H1 (cell line): ENCODE data around the gene CDX2. TPM values are rescaled to one million over a fixed set of nuclear protein-coding genes. Genes with fewer than 3 reads are reported as not detected.

ENCODE experiments used
- CTCF ChIA-PET: fragments of 300-600 bp; sonication (Branson Sonifier 250); formaldehyde crosslinking; loops from one replicate; lab custom pipeline; 2021; ENCODE audit not compliant: partially characterized antibody; lab: Charles Lee
- POLR2A ChIA-PET: fragments of 300-600 bp; sonication (Branson Sonifier 250); formaldehyde crosslinking; loops from one replicate; lab custom pipeline; 2021; ENCODE audit warnings: inconsistent platforms; ENCODE audit not compliant: partially characterized antibody; lab: Charles Lee
- DNase-seq, 2 experiments: peaks; one replicate each; pipeline versions ENCODE4 v3.0.0 to v3.0.0-alpha.2; 2010 to 2022; ENCODE audit warnings: low spot score in 2 of 2, low read depth in 1 of 2, mixed read lengths in 1 of 2
- FAIRE-seq: peaks from 2 replicates; lab custom pipeline; 2011; peaks lifted over from hg19 to GRCh38; lab: Jason Lieb, UNC
- H2AFZ ChIP-seq: 2 replicates; pipeline ENCODE4 v1.8.1; 2012; ENCODE audit warnings: low read length, inconsistent platforms
- H2AK5ac ChIP-seq: 2 replicates; pipeline ENCODE4 v1.6.1; 2013; ENCODE audit warnings: low read depth, low read length
- H2BK120ac ChIP-seq: replicated peaks from 2 replicates; pipeline ENCODE3; 2013; ENCODE audit warnings: low read depth, low read length, inconsistent platforms
- H2BK12ac ChIP-seq: 2 replicates; pipeline ENCODE4 v1.6.1; 2013; ENCODE audit warnings: low read depth, low read length
- H2BK15ac ChIP-seq: 2 replicates; pipeline ENCODE4 v1.6.1; 2013; ENCODE audit warnings: low read length
- H2BK20ac ChIP-seq: 2 replicates; pipeline ENCODE4 v1.6.1; 2013; ENCODE audit warnings: low read length
- H2BK5ac ChIP-seq: 2 replicates; pipeline ENCODE4 v1.6.1; 2013; ENCODE audit warnings: low read depth, low read length
- H3K14ac ChIP-seq: 2 replicates; pipeline ENCODE4 v1.6.1; 2013; ENCODE audit warnings: inconsistent platforms; ENCODE audit not compliant: insufficient read length
- H3K18ac ChIP-seq: 2 replicates; pipeline ENCODE4 v1.6.1; 2013; ENCODE audit warnings: low read length; ENCODE audit errors: extremely low read depth
- H3K23ac ChIP-seq: 2 replicates; pipeline ENCODE4 v1.6.1; 2013; ENCODE audit warnings: inconsistent platforms; ENCODE audit not compliant: insufficient read length
- H3K23me2 ChIP-seq: 2 replicates; pipeline ENCODE4 v1.6.1; 2013; ENCODE audit warnings: low read depth, low read length
- H3K27ac ChIP-seq: 2 replicates; pipeline ENCODE4 v1.6.1; 2011; ENCODE audit warnings: low read depth, low read length, inconsistent platforms
- H3K27me3 ChIP-seq, 4 experiments: replicated peaks in 1 of 4; 1 replicate in 1 of 4; 2 replicates in 3 of 4; pipeline versions ENCODE4 v1.6.1 to v1.8.1; 2011 to 2013; ENCODE audit warnings: low read length in 3 of 4, mild to moderate bottlenecking in 3 of 4, inconsistent platforms in 2 of 4, mixed read lengths in 2 of 4, moderate library complexity in 1 of 4; ENCODE audit not compliant: control insufficient read depth in 3 of 4, insufficient read depth in 3 of 4; ENCODE audit errors: extremely low read depth in 1 of 4
- H3K36me3 ChIP-seq, 4 experiments: 2 replicates each; pipeline versions ENCODE4 v1.6.1 to v1.8.1; 2011 to 2013; ENCODE audit warnings: mild to moderate bottlenecking in 4 of 4, low read length in 3 of 4, moderate library complexity in 2 of 4, control low read depth in 1 of 4, inconsistent platforms in 1 of 4; ENCODE audit not compliant: insufficient read depth in 4 of 4, control insufficient read depth in 2 of 4
- H3K4ac ChIP-seq: replicated peaks from 2 replicates; pipeline ENCODE3; 2013; ENCODE audit warnings: low read length, low read depth, mixed read lengths, inconsistent platforms; ENCODE audit not compliant: insufficient read length
- H3K4me1 ChIP-seq, 4 experiments: replicated peaks in 1 of 4; 1 replicate in 1 of 4; 2 replicates in 3 of 4; pipeline versions ENCODE4 v1.6.1 to v1.8.1; 2011 to 2013; ENCODE audit warnings: low read length in 3 of 4, inconsistent platforms in 2 of 4, mixed read lengths in 1 of 4; ENCODE audit not compliant: insufficient read depth in 4 of 4, control insufficient read depth in 3 of 4
- H3K4me2 ChIP-seq, 2 experiments: 2 replicates each; pipeline versions ENCODE4 v1.6.1 to v1.8.1; 2011 to 2013; ENCODE audit warnings: low read depth in 2 of 2, low read length in 2 of 2, control low read depth in 1 of 2, inconsistent platforms in 1 of 2, mild to moderate bottlenecking in 1 of 2; ENCODE audit not compliant: insufficient read depth in 1 of 2
- H3K4me3 ChIP-seq, 4 experiments: fragments of 200-600, 300-600 bp in 1 of 4; sonication (generic), shearing (Covaris generic), sonication (Bioruptor Twin) in 1 of 4; 2 replicates each; pipeline versions ENCODE4 v1.5.1 to v1.8.1; 2011 to 2016; ENCODE audit warnings: low read length in 4 of 4, low read depth in 3 of 4, control low read depth in 2 of 4, inconsistent platforms in 2 of 4, mild to moderate bottlenecking in 2 of 4, mixed read lengths in 1 of 4, moderate library complexity in 1 of 4; ENCODE audit not compliant: insufficient read depth in 2 of 4; ENCODE audit errors: extremely low read depth in 1 of 4
- H3K56ac ChIP-seq: replicated peaks from 2 replicates; pipeline ENCODE3; 2013; ENCODE audit warnings: low read depth, mild to moderate bottlenecking, mixed read lengths, low read length, inconsistent platforms; ENCODE audit not compliant: insufficient read length
- H3K79me1 ChIP-seq: 2 replicates; pipeline ENCODE4 v1.6.1; 2013; ENCODE audit warnings: low read depth, low read length, control low read depth
- H3K79me2 ChIP-seq, 2 experiments: 2 replicates each; pipeline versions ENCODE4 v1.6.1 to v1.8.1; 2012 to 2013; ENCODE audit warnings: low read length in 2 of 2, mild to moderate bottlenecking in 2 of 2, inconsistent platforms in 1 of 2; ENCODE audit not compliant: insufficient read depth in 2 of 2, control insufficient read depth in 1 of 2
- H3K9ac ChIP-seq, 4 experiments: replicated peaks in 1 of 4; 1 replicate in 1 of 4; 2 replicates in 3 of 4; pipeline versions ENCODE4 v1.6.1 to v1.8.1; 2011 to 2013; ENCODE audit warnings: low read depth in 3 of 4, low read length in 3 of 4, control low read depth in 2 of 4, mild to moderate bottlenecking in 2 of 4, moderate library complexity in 2 of 4, inconsistent platforms in 1 of 4; ENCODE audit errors: extremely low read depth in 1 of 4
- H3K9me3 ChIP-seq, 2 experiments: 2 replicates each; pipeline versions ENCODE4 v1.6.1 to v1.8.1; 2012 to 2013; ENCODE audit warnings: mild to moderate bottlenecking in 2 of 2, moderate library complexity in 2 of 2, control low read depth in 1 of 2, inconsistent platforms in 1 of 2, low read depth in 1 of 2, low read length in 1 of 2, mixed read lengths in 1 of 2; ENCODE audit not compliant: insufficient read depth in 2 of 2
- H4K20me1 ChIP-seq, 2 experiments: replicated peaks in 1 of 2; 2 replicates each; pipeline versions ENCODE3 to v1.8.1; 2011 to 2013; ENCODE audit warnings: inconsistent platforms in 2 of 2, low read length in 2 of 2, mild to moderate bottlenecking in 1 of 2; ENCODE audit not compliant: insufficient read depth in 2 of 2, control insufficient read depth in 1 of 2
- H4K5ac ChIP-seq: 2 replicates; pipeline ENCODE4 v1.6.1; 2013; ENCODE audit warnings: low read length, low read depth, mixed read lengths, inconsistent platforms; ENCODE audit not compliant: insufficient read length
- H4K8ac ChIP-seq: 2 replicates; pipeline ENCODE4 v1.8.0; 2013; ENCODE audit warnings: mild to moderate bottlenecking, moderate library complexity, low read length, inconsistent platforms; ENCODE audit not compliant: insufficient read depth; ENCODE audit errors: extremely low read depth
- H4K91ac ChIP-seq: replicated peaks from 2 replicates; pipeline ENCODE3; 2013; ENCODE audit warnings: low read length, mixed read lengths, inconsistent platforms; ENCODE audit not compliant: insufficient read length
- CHD2 ChIP-seq: IDR thresholded peaks from 2 replicates; pipeline ENCODE4 v1.6.1; 2012; ENCODE audit warnings: low read length, improper control_type of control experiment
- CTBP2 ChIP-seq: IDR thresholded peaks from 2 replicates; pipeline ENCODE4 v1.7.0; 2011; ENCODE audit warnings: borderline replicate concordance, mild to moderate bottlenecking, moderate library complexity, mixed read lengths, low read length; ENCODE audit not compliant: insufficient read depth, insufficient read length
- EZH2 ChIP-seq: fragments of 200-600 bp; sonication (generic); IDR thresholded peaks from 2 replicates; pipeline ENCODE4 v1.7.1; 2012; ENCODE audit warnings: low read depth, mild to moderate bottlenecking, moderate library complexity, low read length, inconsistent platforms; ENCODE audit not compliant: severe bottlenecking
- MAFK ChIP-seq: IDR thresholded peaks from 2 replicates; pipeline ENCODE4 v1.6.1; 2012; ENCODE audit warnings: low read depth, mild to moderate bottlenecking, improper control_type of control experiment, low read length
- RFX5 ChIP-seq: IDR thresholded peaks from 2 replicates; pipeline ENCODE4 v1.6.1; 2011; ENCODE audit warnings: low read depth, low read length, improper control_type of control experiment, borderline replicate concordance
- RXRA ChIP-seq: IDR thresholded peaks from 2 replicates; pipeline ENCODE4 v1.6.1; 2011; ENCODE audit warnings: low read depth, mild to moderate bottlenecking, low read length, moderate library complexity; ENCODE audit not compliant: insufficient read depth
- SUZ12 ChIP-seq: fragments of 200-600 bp; sonication (generic); IDR thresholded peaks from 2 replicates; pipeline ENCODE4 v1.6.1; 2012; ENCODE audit warnings: mild to moderate bottlenecking, inconsistent platforms, low read length, moderate library complexity, mixed read lengths
- TCF12 ChIP-seq: IDR thresholded peaks from 2 replicates; pipeline ENCODE4 v1.6.1; 2011; ENCODE audit warnings: low read depth, mild to moderate bottlenecking, low read length
- YY1 ChIP-seq: IDR thresholded peaks from 2 replicates; pipeline ENCODE4 v1.6.1; 2011; ENCODE audit warnings: low read depth, mild to moderate bottlenecking, low read length
- ZNF274 ChIP-seq: IDR thresholded peaks from 2 replicates; pipeline ENCODE4 v1.7.0; 2012; ENCODE audit warnings: low read length, borderline replicate concordance; ENCODE audit errors: extremely low read depth
- WGBS, 2 experiments: shearing (Covaris generic) in 1 of 2; methylation state at CpG; one replicate each; pipeline versions ENCODE4 v1.1.6 to v1.1.7; 2013 to 2015; ENCODE audit warnings: low lambda C conversion rate in 2 of 2, mixed read lengths in 2 of 2, inconsistent platforms in 1 of 2, low coverage in 1 of 2, missing lambda C conversion rate in 1 of 2; ENCODE audit not compliant: insufficient replicate concordance in 2 of 2, insufficient coverage in 1 of 2, insufficient read length in 1 of 2; ENCODE audit errors: extremely low coverage in 1 of 2, missing lambda C conversion rate in 1 of 2; 5-methylcytosine and 5-hydroxymethylcytosine counted together
- polyA plus RNA-seq, 7 experiments: library from polyadenylated mRNA; depleted of rRNA in 3 of 7; stranded (reverse) in 5 of 7; unstranded in 2 of 7; fragments of >200 nt in 5 of 7; fragments of 200-250 nt in 2 of 7; gene quantifications; 1 replicate in 5 of 7; 2 replicates in 1 of 7; 4 replicates in 1 of 7; pipeline versions ENCODE4 v1.2.1 to v1.2.3, GENCODE V29; 2011 to 2013; ENCODE audit warnings: missing spikeins in 2 of 7, mixed read lengths in 2 of 7
- total RNA-seq: library from RNA; stranded (reverse); fragmentation: NEBNext Ultra II Directional; extraction: Animal tissue kit (Norgen Biotek cat#: 25700); gene quantifications from 2 replicates; pipeline ENCODE4 v1.2.1, GENCODE V29; 2021
- TF ChIP-seq, protein P1 (sequence below): IDR thresholded peaks from 2 replicates; pipeline ENCODE4 v1.6.1; 2011; ENCODE audit warnings: low read depth, mild to moderate bottlenecking, low read length; ENCODE audit not compliant: insufficient read depth

CDX2 gene
- total and polyA plus RNA-seq, 2 of the 8 experiments (the other 6 are each of a cell fraction or from before 2014, with no cell fraction given): 0.09 TPM; not detected in 1

DNA sequence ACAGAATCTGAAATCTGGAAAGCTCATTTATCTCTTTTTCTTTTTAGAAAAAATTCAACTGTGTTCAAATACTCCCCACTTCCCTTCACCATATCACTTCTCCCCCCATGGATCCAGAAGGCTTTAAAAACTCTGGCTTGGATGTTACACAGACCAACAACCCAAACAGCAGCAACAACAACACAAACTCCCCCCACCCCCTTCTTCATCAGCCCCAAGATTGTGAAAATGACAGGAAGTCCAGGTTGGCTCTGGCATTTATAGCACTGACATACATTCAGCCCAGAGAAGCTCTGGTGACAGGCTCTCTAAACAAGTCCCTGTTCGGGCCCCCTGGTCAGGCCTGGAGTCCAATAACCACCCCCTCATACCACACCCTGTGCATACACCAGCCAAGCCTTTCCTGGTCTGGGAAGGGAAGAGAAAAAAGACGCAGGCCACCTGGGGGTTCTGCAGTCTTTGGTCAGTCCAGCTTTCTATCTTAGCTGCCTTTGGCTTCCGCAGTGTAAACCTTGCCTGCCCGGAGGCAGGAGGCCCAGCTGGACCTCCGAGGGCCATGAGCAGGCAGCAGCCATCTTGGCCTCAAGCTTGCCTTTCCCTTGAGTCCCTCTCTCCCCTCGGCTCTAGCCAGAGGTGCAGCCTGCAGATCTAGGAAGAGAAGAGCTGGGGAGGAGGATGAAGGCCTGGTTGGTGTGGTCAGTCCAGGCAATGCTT lies 6.8 kb downstream of the CDX2 start:
- no peak overlapping the region for H3K4ac ChIP-seq
- H3K9ac ChIP-seq: no peak overlapping the region
- no peak overlapping the region for H3K23ac ChIP-seq
- H2BK120ac ChIP-seq: no peak overlapping the region
- H3K18ac ChIP-seq: no peak overlapping the region
- H3K14ac ChIP-seq: no peak overlapping the region
- H3K56ac ChIP-seq: no peak overlapping the region
- no peaks in the 10 kb centered on the region; a peak in 1 of 8 replicates for H3K36me3 ChIP-seq
- H2AFZ ChIP-seq: no peak overlapping the region
- FAIRE-seq (no peak), DNase-seq (peak in 1 of 2 experiments; percentile 61)
- H3K27ac ChIP-seq: no peak overlapping the region
- H3K79me1 ChIP-seq: no peaks in the 10 kb centered on the region
- H3K79me2 ChIP-seq: no peaks in the 10 kb centered on the region
- H2BK15ac ChIP-seq: 0 out of 2 replicates have a peak overlapping the region, but pooled peaks have one; percentile 46
- H4K91ac ChIP-seq: no peak overlapping the region
- ChIA-PET POLR2A (interaction anchor here (0.7 to 2.8 kb wide), 3 partner anchors 9 to 42 kb away, joined by 3 to 16 read pairs (median 5); partner anchors contain the start of gene PDX1), CTCF (interaction anchor here (1.0 to 19.7 kb wide), 14 partner anchors 7 to 600 kb away, joined by 3 to 283 read pairs (median 6); partner anchors contain the start of genes CDX2, PDX1 and URAD)
- H3K27me3 ChIP-seq: peaks cover 92 to 100% (median 97%) of the 10 kb centered on the region in 4 experiments
- no peak overlapping the region for H4K8ac ChIP-seq
- H3K4me2 ChIP-seq: peak overlapping the region; percentile 10 to 66
- peaks cover 22 to 37% of the 10 kb centered on the region in 2 experiments for H4K20me1 ChIP-seq
- H2BK20ac ChIP-seq: peak overlapping the region; percentile 61; the same call in 1 of the 2 replicates
- H2AK5ac ChIP-seq: no peak overlapping the region
- 8% methylated on average over 6 of the region's 6 CpGs; no CpG with 5 or more reads in 1 of the 2 experiments for WGBS, 2 experiments
- peak overlapping the region in 1 of 4 experiments; percentile 49; a peak in 2 of 8 replicates for H3K4me3 ChIP-seq
- no peak overlapping the region for H4K5ac ChIP-seq
- H3K23me2 ChIP-seq: peaks cover 4% of the 10 kb centered on the region; the same call in 1 of the 2 replicates
- H3K9me3 ChIP-seq: no peaks in the 10 kb centered on the region; a peak in 1 of 4 replicates
- H2BK12ac ChIP-seq: peak overlapping the region; percentile 80; the same call in 1 of the 2 replicates
- peaks cover 10 to 32% (median 18%) of the 10 kb centered on the region in 4 experiments; a peak in 6 of 7 replicates for H3K4me1 ChIP-seq
- no peak overlapping the region; the same call in 1 of the 2 replicates for H2BK5ac ChIP-seq
- TF ChIP-seq SUZ12 (peak; percentile 84), EZH2 (peak; percentile 52), TCF12 (no peak), MAFK (no peak), CTBP2 (no peak), CHD2 (no peak), RXRA (no peak), ZNF274 (no peak), RFX5 (no peak), YY1 (peak; percentile 87)
- TF ChIP-seq, protein P1, sequence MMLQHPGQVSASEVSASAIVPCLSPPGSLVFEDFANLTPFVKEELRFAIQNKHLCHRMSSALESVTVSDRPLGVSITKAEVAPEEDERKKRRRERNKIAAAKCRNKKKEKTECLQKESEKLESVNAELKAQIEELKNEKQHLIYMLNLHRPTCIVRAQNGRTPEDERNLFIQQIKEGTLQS: no peak
